NT2/D1 (cell line): ENCODE data around the gene ABHD17C.

Experiments
- DNase-seq: peaks from one replicate; pipeline ENCODE4 v3.0.0-alpha.2; 2011; ENCODE audit warnings: low read depth, low spot score
- H3K27me3 ChIP-seq: 2 replicates; pipeline ENCODE4 v1.6.0; 2011; ENCODE audit warnings: mild to moderate bottlenecking; ENCODE audit not compliant: insufficient read length, insufficient read depth
- H3K36me3 ChIP-seq: 2 replicates; pipeline ENCODE4 v1.6.1; 2011; ENCODE audit warnings: mild to moderate bottlenecking, low read length, mixed read lengths; ENCODE audit not compliant: insufficient read depth, insufficient read length
- H3K4me1 ChIP-seq: 2 replicates; pipeline ENCODE4 v1.5.1; 2011; ENCODE audit not compliant: insufficient read depth, insufficient read length
- H3K4me3 ChIP-seq: 2 replicates; pipeline ENCODE4 v1.5.1; 2011; ENCODE audit warnings: low read depth; ENCODE audit not compliant: insufficient read length
- H3K9ac ChIP-seq: 2 replicates; pipeline ENCODE4 v1.6.0; 2011; ENCODE audit warnings: low read depth; ENCODE audit not compliant: insufficient read length
- H3K9me3 ChIP-seq: 2 replicates; pipeline ENCODE4 v1.5.1; 2011; ENCODE audit warnings: mild to moderate bottlenecking, low read length; ENCODE audit not compliant: insufficient read depth
- SUZ12 ChIP-seq: IDR thresholded peaks from 2 replicates; pipeline ENCODE4 v1.6.1; 2011; ENCODE audit not compliant: insufficient read length, insufficient read depth; ENCODE audit errors: extremely low read depth
- YY1 ChIP-seq: IDR thresholded peaks from 2 replicates; pipeline ENCODE4 v1.6.1; 2011; ENCODE audit not compliant: insufficient read length, insufficient read depth
- ZNF274 ChIP-seq: IDR thresholded peaks from 2 replicates; pipeline ENCODE4 v1.6.1; 2011; ENCODE audit warnings: mild to moderate bottlenecking, low read depth, low read length

The ABHD17C gene

DNA sequence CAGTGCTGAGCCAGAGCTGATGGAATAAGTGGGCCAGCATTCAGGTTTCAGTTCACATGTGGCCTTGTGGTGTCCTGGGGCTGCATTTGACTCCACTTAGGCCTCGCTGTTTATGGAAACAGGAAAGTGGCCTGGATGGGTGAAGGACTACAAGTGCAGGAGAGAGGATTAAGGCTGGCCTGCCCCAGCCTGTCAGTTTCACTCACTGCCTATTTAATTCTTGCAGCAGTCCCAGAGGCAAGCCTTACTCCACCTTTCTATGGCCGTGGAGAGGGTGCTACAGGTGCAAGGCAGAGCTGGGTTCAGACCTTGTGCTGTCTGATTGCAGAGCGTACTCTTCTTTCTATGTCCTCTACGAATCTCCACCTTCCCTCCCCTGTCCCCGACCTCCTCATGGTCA, 37.7 kb downstream of the ABHD17C start:
- Histone ChIP-seq H3K36me3 (no peaks in the 10 kb centered on the region), H3K4me1 (peaks cover 5% of the 10 kb centered on the region), H3K4me3 (no peak overlapping the region), H3K9me3 (no peaks in the 10 kb centered on the region), H3K9ac (no peak overlapping the region), H3K27me3 (no peaks in the 10 kb centered on the region)
- TF ChIP-seq SUZ12: no peak
- no peak for TF ChIP-seq YY1
- no peak for TF ChIP-seq ZNF274
- no peak for DNase-seq

GRCh38 chr15:80733460-80733859, 38.4 kb downstream of the ABHD17C start:
- Histone ChIP-seq H3K27me3 (no peaks in the 10 kb centered on the region), H3K9ac (no peak overlapping the region), H3K9me3 (no peaks in the 10 kb centered on the region), H3K4me3 (no peak overlapping the region), H3K36me3 (no peaks in the 10 kb centered on the region), H3K4me1 (peaks cover 5% of the 10 kb centered on the region)
- no peak for TF ChIP-seq ZNF274
- no peak for TF ChIP-seq SUZ12
- TF ChIP-seq YY1: no peak
- no peak for DNase-seq

- Histone ChIP-seq H3K4me1 (peaks cover 5% of the 10 kb centered on the region), H3K36me3 (no peaks in the 10 kb centered on the region), H3K9ac (no peak overlapping the region), H3K4me3 (no peak overlapping the region), H3K27me3 (no peaks in the 10 kb centered on the region), H3K9me3 (no peaks in the 10 kb centered on the region)
- TF ChIP-seq ZNF274 (no peak), YY1 (no peak), SUZ12 (no peak)
- no peak for DNase-seq
These were observed 40.2 kb downstream of the ABHD17C start for GRCh38 chr15:80735344-80735743.

DNA sequence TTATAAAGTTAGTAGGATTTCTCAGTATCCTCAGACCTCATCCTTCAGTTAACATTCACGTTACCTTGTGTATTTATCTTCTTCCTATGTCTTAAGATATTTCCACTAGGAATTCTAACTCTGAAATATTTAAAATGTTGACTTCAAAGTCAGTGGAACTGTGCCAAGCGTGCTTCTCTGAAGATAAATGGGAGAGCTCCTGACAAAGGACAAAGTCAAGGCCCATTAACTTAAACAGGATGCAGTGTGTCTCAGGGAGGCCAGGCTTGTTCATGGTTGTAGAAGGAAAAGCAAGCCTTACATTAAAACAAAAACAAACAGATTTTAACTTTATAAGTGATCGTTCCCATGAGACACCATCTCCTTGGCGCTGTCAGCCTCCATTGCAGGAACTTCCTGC, 41.5 kb downstream of the ABHD17C start:
- H3K4me3 ChIP-seq: no peak overlapping the region
- no peaks in the 10 kb centered on the region for H3K9me3 ChIP-seq
- no peak overlapping the region for H3K9ac ChIP-seq
- no peaks in the 10 kb centered on the region for H3K27me3 ChIP-seq
- no peaks in the 10 kb centered on the region for H3K36me3 ChIP-seq
- no peak for DNase-seq
- TF ChIP-seq ZNF274 (no peak), YY1 (no peak), SUZ12 (no peak)
- peaks cover 5% of the 10 kb centered on the region for H3K4me1 ChIP-seq

DNA sequence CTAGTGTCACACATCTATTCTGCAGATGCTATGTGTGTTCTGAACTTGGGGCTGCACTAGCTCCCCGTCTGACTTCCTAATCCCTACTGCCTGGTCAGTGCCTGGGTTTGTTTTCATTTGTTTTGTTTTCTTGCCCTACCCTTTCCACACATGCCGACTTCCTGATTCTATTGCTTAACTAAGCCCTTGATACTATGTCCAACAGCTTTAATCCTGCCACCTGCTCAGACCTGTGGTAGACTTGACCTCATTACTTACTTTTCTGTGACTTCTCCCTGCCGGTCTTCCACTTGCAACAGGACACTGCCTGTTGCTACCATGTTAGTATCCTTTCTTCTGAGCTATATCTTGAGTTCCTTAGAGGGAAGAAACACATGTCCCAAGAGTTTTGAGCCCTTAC, 44.8 kb downstream of the ABHD17C start:
- Histone ChIP-seq H3K36me3 (no peaks in the 10 kb centered on the region), H3K9ac (no peak overlapping the region), H3K4me1 (no peaks in the 10 kb centered on the region), H3K4me3 (no peak overlapping the region), H3K9me3 (no peaks in the 10 kb centered on the region), H3K27me3 (no peaks in the 10 kb centered on the region)
- DNase-seq: no peak
- TF ChIP-seq YY1: no peak
- no peak for TF ChIP-seq SUZ12
- TF ChIP-seq ZNF274: no peak

- H3K9me3 ChIP-seq: no peaks in the 10 kb centered on the region
- DNase-seq: no peak
- H3K4me3 ChIP-seq: no peak overlapping the region
- H3K4me1 ChIP-seq: no peaks in the 10 kb centered on the region
- TF ChIP-seq YY1 (no peak), ZNF274 (no peak), SUZ12 (no peak)
- no peaks in the 10 kb centered on the region for H3K36me3 ChIP-seq
- no peak overlapping the region for H3K9ac ChIP-seq
- no peaks in the 10 kb centered on the region for H3K27me3 ChIP-seq
These were observed 47.0 kb downstream of the ABHD17C start for GRCh38 chr15:80742081-80742480.

DNA sequence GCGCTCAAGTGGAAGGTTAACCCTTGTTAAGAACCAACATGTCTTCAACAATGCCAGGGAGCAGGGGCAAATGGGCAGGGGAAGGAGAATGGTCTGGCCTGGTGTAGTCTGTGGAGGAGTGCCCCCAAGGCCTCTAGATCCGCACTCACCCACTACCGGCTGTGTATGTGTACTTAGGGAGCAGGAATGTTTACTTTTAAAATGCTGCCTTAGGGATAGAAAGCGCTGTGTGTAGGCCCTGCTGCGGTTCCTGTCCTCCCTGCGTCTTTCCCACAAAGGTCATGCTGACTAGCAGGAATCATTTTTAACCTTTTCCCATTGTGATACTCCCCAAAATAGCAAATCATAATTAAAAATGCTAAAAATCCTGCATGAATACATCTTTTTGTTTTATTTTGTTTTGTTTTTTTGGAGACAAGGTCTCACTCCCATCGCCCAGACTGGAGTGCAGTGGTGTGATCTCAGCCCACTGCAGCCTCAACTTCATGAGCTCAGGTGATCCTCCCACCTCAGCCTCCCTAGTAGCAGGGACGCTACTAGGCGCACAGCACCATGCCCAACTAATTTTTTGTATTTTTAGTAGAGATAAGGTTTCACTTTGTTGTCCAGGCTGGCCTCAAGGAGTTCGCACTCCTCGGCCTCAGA, 48.2 kb downstream of the ABHD17C start:
- H3K27me3 ChIP-seq: no peaks in the 10 kb centered on the region
- DNase-seq: no peak
- no peak overlapping the region for H3K4me3 ChIP-seq
- no peaks in the 10 kb centered on the region for H3K4me1 ChIP-seq
- TF ChIP-seq YY1: no peak
- H3K9me3 ChIP-seq: no peaks in the 10 kb centered on the region
- H3K36me3 ChIP-seq: no peaks in the 10 kb centered on the region
- no peak overlapping the region for H3K9ac ChIP-seq
